ENCODE measurements around the gene ZNF664. TPM values are rescaled to one million over a fixed set of nuclear protein-coding genes. Genes with fewer than 3 reads are reported as not detected.

The ZNF664 gene
- total RNA-seq, 1 donor from 2014 or later: 67.6 TPM

DNA sequence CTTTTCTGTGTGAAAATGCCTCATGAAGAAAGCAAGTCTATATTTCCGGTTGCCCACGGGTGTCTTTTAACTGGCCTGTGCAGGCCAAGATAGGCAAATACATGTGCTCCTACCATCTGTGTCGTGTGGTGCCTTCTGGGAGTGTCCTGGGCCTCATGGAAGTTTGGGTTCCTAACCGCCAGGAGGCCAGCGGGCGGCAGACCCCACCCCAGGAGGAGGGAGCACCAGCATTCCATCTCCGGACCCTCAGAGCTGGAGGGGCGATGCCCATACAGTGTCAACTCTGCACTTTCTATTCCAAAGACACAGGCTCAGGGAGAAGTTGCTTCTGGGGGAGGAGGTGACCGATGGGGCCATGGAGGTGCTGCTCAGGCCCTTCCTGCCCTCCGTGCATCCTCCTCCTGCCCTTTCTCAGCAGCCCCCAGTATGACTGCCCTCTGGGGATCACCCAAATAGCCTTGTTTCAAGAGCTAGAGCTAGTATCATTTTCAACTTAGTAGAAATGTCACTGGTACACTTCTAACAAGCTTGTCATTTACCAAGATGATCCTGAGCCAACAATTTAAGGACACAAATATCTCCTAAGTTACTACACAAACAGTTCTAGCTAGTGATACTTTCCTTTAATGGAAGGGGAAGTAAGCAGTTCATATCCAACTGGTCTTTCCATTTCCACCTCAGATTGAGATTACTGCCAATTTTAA lies 18.2 kb upstream of the ZNF664 start:
- no peaks in the 10 kb centered on the region for H3K9me3 Mint-ChIP-seq (ENCODE audit: unreplicated experiment)
- peaks cover 12% of the 10 kb centered on the region for H3K36me3 Mint-ChIP-seq (ENCODE audit: low read depth, unreplicated experiment)
- DNase-seq (ENCODE audit: low read depth) (no peak), FAIRE-seq (no peak)
- H3K4me1 Mint-ChIP-seq (ENCODE audit: low read depth, unreplicated experiment): no peaks in the 10 kb centered on the region
- Histone ChIP-seq H3K9ac (ENCODE audit: low read length) (no peak overlapping the region), H3K4me3 (ENCODE audit: insufficient read depth, low read depth, low read length) (no peak overlapping the region), H3K27me3 (ENCODE audit: insufficient read depth, low read length) (no peaks in the 10 kb centered on the region), H4K20me1 (ENCODE audit: insufficient read depth, low read length) (peaks cover 38% of the 10 kb centered on the region), H3K36me3 (ENCODE audit: insufficient read depth, low read length) (no peaks in the 10 kb centered on the region), H3K9me3 (ENCODE audit: insufficient read depth, low read depth, low read length) (no peaks in the 10 kb centered on the region), H3K4me1 (ENCODE audit: insufficient read depth, low read length) (peaks cover 13% of the 10 kb centered on the region), H2AFZ (ENCODE audit: low read depth, low read length) (no peak overlapping the region), H3K79me2 (ENCODE audit: insufficient read depth, low read length) (peaks cover 3% of the 10 kb centered on the region), H3K27ac (ENCODE audit: low read depth, low read length) (no peak overlapping the region), H3K4me2 (ENCODE audit: low read length) (no peak overlapping the region)
- H3K27ac Mint-ChIP-seq (ENCODE audit: unreplicated experiment): no peak overlapping the region
- no peaks in the 10 kb centered on the region for H3K27me3 Mint-ChIP-seq (ENCODE audit: low read depth, unreplicated experiment)
- TF ChIP-seq EZH2 (IDR thresholded peaks at IDR 0.05; ENCODE audit: insufficient read depth, low read length): no peak
- no peak for TF ChIP-seq CTCF (IDR thresholded peaks at IDR 0.05; ENCODE audit: insufficient read depth, low read depth, low read length)
- no peak overlapping the region for H3K4me3 Mint-ChIP-seq (ENCODE audit: unreplicated experiment)

DNA sequence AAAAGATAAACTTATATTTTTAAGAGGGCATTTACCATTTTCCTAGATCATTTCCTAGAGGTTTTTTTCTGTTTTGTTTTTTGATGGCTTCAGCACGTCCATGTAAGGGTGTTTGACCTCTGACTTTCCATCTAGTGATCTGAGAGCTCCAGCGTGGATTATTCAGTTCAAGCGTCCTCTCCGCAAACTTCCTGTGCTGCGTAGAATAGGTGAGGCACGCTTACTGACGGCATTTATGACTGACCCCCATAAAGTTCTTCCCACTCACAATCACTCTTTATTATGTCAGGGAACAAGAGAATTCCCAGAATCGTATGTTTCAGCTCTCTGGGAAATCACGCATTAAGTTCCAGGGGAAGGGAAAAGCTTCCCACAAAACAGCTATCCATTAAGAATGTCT lies 16.8 kb upstream of the ZNF664 start:
- Mint-ChIP-seq H3K4me1 (ENCODE audit: low read depth, unreplicated experiment) (no peaks in the 10 kb centered on the region), H3K9me3 (ENCODE audit: unreplicated experiment) (no peaks in the 10 kb centered on the region), H3K27me3 (ENCODE audit: low read depth, unreplicated experiment) (no peaks in the 10 kb centered on the region), H3K4me3 (ENCODE audit: unreplicated experiment) (no peak overlapping the region), H3K36me3 (ENCODE audit: low read depth, unreplicated experiment) (peaks cover 11% of the 10 kb centered on the region), H3K27ac (ENCODE audit: unreplicated experiment) (no peak overlapping the region)
- Histone ChIP-seq H3K36me3 (ENCODE audit: insufficient read depth, low read length) (no peaks in the 10 kb centered on the region), H3K4me3 (ENCODE audit: insufficient read depth, low read depth, low read length) (no peak overlapping the region), H3K4me2 (ENCODE audit: low read length) (no peak overlapping the region), H3K27ac (ENCODE audit: low read depth, low read length) (no peak overlapping the region), H3K9me3 (ENCODE audit: insufficient read depth, low read depth, low read length) (no peaks in the 10 kb centered on the region), H4K20me1 (ENCODE audit: insufficient read depth, low read length) (peaks cover 40% of the 10 kb centered on the region), H3K79me2 (ENCODE audit: insufficient read depth, low read length) (peaks cover 6% of the 10 kb centered on the region), H2AFZ (ENCODE audit: low read depth, low read length) (no peak overlapping the region), H3K4me1 (ENCODE audit: insufficient read depth, low read length) (peaks cover 13% of the 10 kb centered on the region), H3K9ac (ENCODE audit: low read length) (no peak overlapping the region), H3K27me3 (ENCODE audit: insufficient read depth, low read length) (no peaks in the 10 kb centered on the region)
- TF ChIP-seq CTCF (IDR thresholded peaks at IDR 0.05; ENCODE audit: insufficient read depth, low read depth, low read length) (no peak), EZH2 (IDR thresholded peaks at IDR 0.05; ENCODE audit: insufficient read depth, low read length) (no peak)
- DNase-seq (ENCODE audit: low read depth) (no peak), FAIRE-seq (no peak)

DNA sequence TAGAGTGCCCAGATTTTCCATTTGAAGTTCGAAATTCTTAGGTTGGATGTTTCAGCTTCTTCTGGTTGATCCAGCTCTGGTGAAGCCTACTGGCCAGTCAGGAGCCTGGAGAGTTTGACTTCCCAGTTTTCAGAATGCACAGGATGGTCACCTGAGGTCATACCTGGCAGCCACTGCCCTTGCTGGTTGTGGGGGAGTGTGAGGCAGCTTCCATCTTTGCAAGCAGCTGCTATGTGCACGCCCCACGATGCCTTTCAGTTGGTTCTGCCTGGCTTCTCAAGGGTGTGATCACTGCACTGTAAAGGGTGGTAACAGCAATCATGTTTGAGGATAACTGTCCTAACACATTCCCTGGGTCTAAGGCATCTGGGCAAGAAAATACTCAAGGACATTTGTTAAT lies 15.8 kb upstream of the ZNF664 start:
- Histone ChIP-seq H3K79me2 (ENCODE audit: insufficient read depth, low read length) (peaks cover 6% of the 10 kb centered on the region), H3K27ac (ENCODE audit: low read depth, low read length) (no peak overlapping the region), H3K4me1 (ENCODE audit: insufficient read depth, low read length) (peaks cover 7% of the 10 kb centered on the region), H3K9ac (ENCODE audit: low read length) (no peak overlapping the region), H3K9me3 (ENCODE audit: insufficient read depth, low read depth, low read length) (no peaks in the 10 kb centered on the region), H3K4me3 (ENCODE audit: insufficient read depth, low read depth, low read length) (no peak overlapping the region), H3K27me3 (ENCODE audit: insufficient read depth, low read length) (no peaks in the 10 kb centered on the region), H3K36me3 (ENCODE audit: insufficient read depth, low read length) (no peaks in the 10 kb centered on the region), H2AFZ (ENCODE audit: low read depth, low read length) (no peak overlapping the region), H4K20me1 (ENCODE audit: insufficient read depth, low read length) (peaks cover 41% of the 10 kb centered on the region), H3K4me2 (ENCODE audit: low read length) (no peak overlapping the region)
- DNase-seq (ENCODE audit: low read depth) (no peak), FAIRE-seq (no peak)
- Mint-ChIP-seq H3K4me3 (ENCODE audit: unreplicated experiment) (no peak overlapping the region), H3K27ac (ENCODE audit: unreplicated experiment) (no peak overlapping the region), H3K36me3 (ENCODE audit: low read depth, unreplicated experiment) (peaks cover 7% of the 10 kb centered on the region), H3K27me3 (ENCODE audit: low read depth, unreplicated experiment) (no peaks in the 10 kb centered on the region), H3K4me1 (ENCODE audit: low read depth, unreplicated experiment) (no peaks in the 10 kb centered on the region), H3K9me3 (ENCODE audit: unreplicated experiment) (no peaks in the 10 kb centered on the region)
- TF ChIP-seq CTCF (IDR thresholded peaks at IDR 0.05; ENCODE audit: insufficient read depth, low read depth, low read length): no peak
- TF ChIP-seq EZH2 (IDR thresholded peaks at IDR 0.05; ENCODE audit: insufficient read depth, low read length): no peak

Measured in astrocyte (in vitro differentiated cells and primary cell).